Measurements from ENCODE around the gene TBC1D32.
"Not testable (repeated sequence)": the region's sequence is repeated elsewhere in the genome, so short reads cannot be mapped to it uniquely, and the experiment has no call there.

TBC1D32 gene

GRCh38 chr6:121222656-121223055 is 111.6 kb downstream of the TBC1D32 start:
- no peak for DNase-seq

GRCh38 chr6:121216928-121217327 is 117.4 kb downstream of the TBC1D32 start:
- DNase-seq: no peak

GRCh38 chr6:121213341-121213740 is 120.9 kb downstream of the TBC1D32 start:
- DNase-seq: not testable (repeated sequence)

GRCh38 chr6:121210943-121211342 is 123.3 kb downstream of the TBC1D32 start:
- DNase-seq: no peak

- no peak for DNase-seq
These were observed 128.7 kb downstream of the TBC1D32 start for GRCh38 chr6:121205569-121205968.

- no peak for DNase-seq
These were observed 133.2 kb downstream of the TBC1D32 start for GRCh38 chr6:121201105-121201504.

GRCh38 chr6:121196042-121196441 is 138.2 kb downstream of the TBC1D32 start:
- not testable (repeated sequence) for DNase-seq

GRCh38 chr6:121190122-121190521 is 144.2 kb downstream of the TBC1D32 start:
- no peak for DNase-seq

- DNase-seq: no peak
These were observed 145.9 kb downstream of the TBC1D32 start for GRCh38 chr6:121188356-121188755.

- no peak for DNase-seq
These were observed 146.5 kb downstream of the TBC1D32 start for GRCh38 chr6:121187833-121188200.

- no peak for DNase-seq
These were observed 147.0 kb downstream of the TBC1D32 start for GRCh38 chr6:121187200-121187832.

- no peak for DNase-seq
These were observed 150.5 kb downstream of the TBC1D32 start for GRCh38 chr6:121183742-121184141.

GRCh38 chr6:121175827-121176226 is 158.5 kb downstream of the TBC1D32 start:
- no peak for DNase-seq

- DNase-seq: not testable (repeated sequence)
These were observed 161.8 kb downstream of the TBC1D32 start for GRCh38 chr6:121172451-121172850.

GRCh38 chr6:121171879-121172278 is 162.4 kb downstream of the TBC1D32 start:
- DNase-seq: no peak

- DNase-seq: no peak
These were observed 172.4 kb downstream of the TBC1D32 start for GRCh38 chr6:121161886-121162285.

- no peak for DNase-seq
These were observed 174.0 kb downstream of the TBC1D32 start for GRCh38 chr6:121160276-121160675.

GRCh38 chr6:121158891-121159290 is 175.4 kb downstream of the TBC1D32 start:
- no peak for DNase-seq

GRCh38 chr6:121158438-121158837 is 175.8 kb downstream of the TBC1D32 start:
- no peak for DNase-seq

GRCh38 chr6:121157906-121158305 is 176.4 kb downstream of the TBC1D32 start:
- DNase-seq: no peak

- no peak for DNase-seq
These were observed 190.8 kb downstream of the TBC1D32 start for GRCh38 chr6:121143476-121143875.

- no peak for DNase-seq
These were observed 192.2 kb downstream of the TBC1D32 start for GRCh38 chr6:121142093-121142492.

GRCh38 chr6:121135425-121135824 is 198.9 kb downstream of the TBC1D32 start:
- no peak for DNase-seq

- DNase-seq: no peak
These were observed 199.4 kb downstream of the TBC1D32 start for GRCh38 chr6:121134922-121135321.

- DNase-seq: no peak
These were observed 209.7 kb downstream of the TBC1D32 start for GRCh38 chr6:121124600-121124999.
